ENCODE measurements around the gene MAPKAP1.

DNA sequence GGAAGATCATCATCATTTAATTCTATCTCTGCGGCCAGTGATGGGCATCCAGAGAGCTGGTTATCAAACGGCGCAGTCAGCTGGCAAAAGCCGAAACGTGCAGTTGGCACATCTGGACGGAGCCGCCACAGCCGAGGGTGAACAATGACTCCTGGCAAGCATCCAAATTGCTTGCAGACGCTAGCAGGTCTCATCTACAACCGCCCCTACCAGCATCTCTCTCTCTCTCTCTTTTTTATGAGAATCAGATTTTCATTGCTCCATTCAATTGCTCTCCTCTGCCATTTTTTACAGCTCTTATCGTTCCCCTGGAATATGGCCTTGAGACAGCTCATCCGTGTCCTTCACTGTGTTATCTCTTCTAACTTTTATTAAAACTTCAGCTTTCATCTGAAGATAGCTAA, 165.2 kb downstream of the MAPKAP1 start:
- TF ChIP-seq, protein P1, sequence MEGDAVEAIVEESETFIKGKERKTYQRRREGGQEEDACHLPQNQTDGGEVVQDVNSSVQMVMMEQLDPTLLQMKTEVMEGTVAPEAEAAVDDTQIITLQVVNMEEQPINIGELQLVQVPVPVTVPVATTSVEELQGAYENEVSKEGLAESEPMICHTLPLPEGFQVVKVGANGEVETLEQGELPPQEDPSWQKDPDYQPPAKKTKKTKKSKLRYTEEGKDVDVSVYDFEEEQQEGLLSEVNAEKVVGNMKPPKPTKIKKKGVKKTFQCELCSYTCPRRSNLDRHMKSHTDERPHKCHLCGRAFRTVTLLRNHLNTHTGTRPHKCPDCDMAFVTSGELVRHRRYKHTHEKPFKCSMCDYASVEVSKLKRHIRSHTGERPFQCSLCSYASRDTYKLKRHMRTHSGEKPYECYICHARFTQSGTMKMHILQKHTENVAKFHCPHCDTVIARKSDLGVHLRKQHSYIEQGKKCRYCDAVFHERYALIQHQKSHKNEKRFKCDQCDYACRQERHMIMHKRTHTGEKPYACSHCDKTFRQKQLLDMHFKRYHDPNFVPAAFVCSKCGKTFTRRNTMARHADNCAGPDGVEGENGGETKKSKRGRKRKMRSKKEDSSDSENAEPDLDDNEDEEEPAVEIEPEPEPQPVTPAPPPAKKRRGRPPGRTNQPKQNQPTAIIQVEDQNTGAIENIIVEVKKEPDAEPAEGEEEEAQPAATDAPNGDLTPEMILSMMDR (CRISPR knock-in tag; IDR thresholded peaks at IDR 0.05): no peak
- TF ChIP-seq SPEN (CRISPR knock-in tag; IDR thresholded peaks at IDR 0.05; ENCODE audit: low read depth) (no peak), NONO (IDR thresholded peaks at IDR 0.05) (no peak), NONO (CRISPR knock-in tag; conservative IDR thresholded peaks at IDR 0.05) (no peak), JUNB (CRISPR knock-in tag; IDR thresholded peaks at IDR 0.05; ENCODE audit: borderline replicate concordance) (no peak), EP300 (IDR thresholded peaks at IDR 0.05; ENCODE audit: low read depth in 2 of 2, low read length in 2 of 2) (no peak), EP300 (CRISPR knock-in tag; IDR thresholded peaks at IDR 0.05; ENCODE audit: borderline replicate concordance) (no peak), FOXM1 (CRISPR knock-in tag; IDR thresholded peaks at IDR 0.05) (no peak), AGO2 (optimal IDR thresholded peaks at IDR 0.05; ENCODE audit: low read depth, low read length) (no peak), POLR2A (IDR thresholded peaks at IDR 0.05; ENCODE audit: insufficient read depth in 1 of 2, low read depth in 2 of 2, low read length in 2 of 2) (no peak), HOXD1 (CRISPR knock-in tag; IDR thresholded peaks at IDR 0.05) (no peak)
- TF ChIP-seq, protein P2, sequence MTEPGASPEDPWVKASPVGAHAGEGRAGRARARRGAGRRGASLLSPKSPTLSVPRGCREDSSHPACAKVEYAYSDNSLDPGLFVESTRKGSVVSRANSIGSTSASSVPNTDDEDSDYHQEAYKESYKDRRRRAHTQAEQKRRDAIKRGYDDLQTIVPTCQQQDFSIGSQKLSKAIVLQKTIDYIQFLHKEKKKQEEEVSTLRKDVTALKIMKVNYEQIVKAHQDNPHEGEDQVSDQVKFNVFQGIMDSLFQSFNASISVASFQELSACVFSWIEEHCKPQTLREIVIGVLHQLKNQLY (CRISPR knock-in tag; IDR thresholded peaks at IDR 0.05): no peak
- TF ChIP-seq, protein P3, sequence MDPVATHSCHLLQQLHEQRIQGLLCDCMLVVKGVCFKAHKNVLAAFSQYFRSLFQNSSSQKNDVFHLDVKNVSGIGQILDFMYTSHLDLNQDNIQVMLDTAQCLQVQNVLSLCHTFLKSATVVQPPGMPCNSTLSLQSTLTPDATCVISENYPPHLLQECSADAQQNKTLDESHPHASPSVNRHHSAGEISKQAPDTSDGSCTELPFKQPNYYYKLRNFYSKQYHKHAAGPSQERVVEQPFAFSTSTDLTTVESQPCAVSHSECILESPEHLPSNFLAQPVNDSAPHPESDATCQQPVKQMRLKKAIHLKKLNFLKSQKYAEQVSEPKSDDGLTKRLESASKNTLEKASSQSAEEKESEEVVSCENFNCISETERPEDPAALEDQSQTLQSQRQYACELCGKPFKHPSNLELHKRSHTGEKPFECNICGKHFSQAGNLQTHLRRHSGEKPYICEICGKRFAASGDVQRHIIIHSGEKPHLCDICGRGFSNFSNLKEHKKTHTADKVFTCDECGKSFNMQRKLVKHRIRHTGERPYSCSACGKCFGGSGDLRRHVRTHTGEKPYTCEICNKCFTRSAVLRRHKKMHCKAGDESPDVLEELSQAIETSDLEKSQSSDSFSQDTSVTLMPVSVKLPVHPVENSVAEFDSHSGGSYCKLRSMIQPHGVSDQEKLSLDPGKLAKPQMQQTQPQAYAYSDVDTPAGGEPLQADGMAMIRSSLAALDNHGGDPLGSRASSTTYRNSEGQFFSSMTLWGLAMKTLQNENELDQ (CRISPR knock-in tag; IDR thresholded peaks at IDR 0.05; ENCODE audit: borderline replicate concordance): no peak

Measured in HepG2 (cell line).